ENCODE results near the gene MRPL24. TPM values are rescaled to one million over a fixed set of nuclear protein-coding genes. Genes with fewer than 3 reads are reported as not detected.

Gene MRPL24
- total RNA-seq, 1 donor from 2014 or later, result 60.3 TPM

DNA sequence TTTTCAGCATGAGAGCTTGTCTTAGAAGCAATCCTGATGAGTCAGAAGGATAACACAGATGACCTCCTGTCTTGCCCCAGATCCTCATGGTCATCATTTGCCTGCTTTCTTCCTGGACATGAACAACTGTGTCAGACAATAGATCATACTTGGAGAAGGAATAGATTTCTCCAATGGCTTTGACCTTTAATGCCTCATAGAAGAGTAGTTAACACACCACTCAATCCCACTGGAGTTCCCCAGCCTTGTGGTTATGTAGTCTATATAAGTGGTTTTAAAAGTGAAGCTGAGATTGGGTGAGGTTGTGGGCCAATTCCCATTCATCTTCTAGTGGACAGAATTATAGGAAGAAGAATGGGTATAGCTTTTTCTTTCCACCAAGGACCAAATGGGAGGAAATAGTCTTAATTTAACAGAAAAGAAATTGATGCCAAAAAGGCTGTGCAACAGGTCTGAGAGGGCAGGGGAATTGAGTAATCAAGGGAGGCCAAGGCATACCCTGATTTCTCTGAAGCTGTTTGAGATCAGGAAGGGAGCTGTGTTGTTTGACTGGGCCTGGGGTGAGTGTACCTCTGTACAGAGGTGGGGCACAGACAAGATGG, 40.8 kb upstream of the MRPL24 start:
- DNase-seq (ENCODE audit: low read depth) (no peak), FAIRE-seq (no peak)
- Histone ChIP-seq H3K36me3 (ENCODE audit: control insufficient read depth, insufficient read depth, low read length) (peaks cover 10% of the 10 kb centered on the region), H3K4me3 (ENCODE audit: low read depth, low read length) (no peak overlapping the region), H3K27me3 (ENCODE audit: control insufficient read depth, insufficient read depth, low read length) (no peaks in the 10 kb centered on the region)
- TF ChIP-seq, protein P1, sequence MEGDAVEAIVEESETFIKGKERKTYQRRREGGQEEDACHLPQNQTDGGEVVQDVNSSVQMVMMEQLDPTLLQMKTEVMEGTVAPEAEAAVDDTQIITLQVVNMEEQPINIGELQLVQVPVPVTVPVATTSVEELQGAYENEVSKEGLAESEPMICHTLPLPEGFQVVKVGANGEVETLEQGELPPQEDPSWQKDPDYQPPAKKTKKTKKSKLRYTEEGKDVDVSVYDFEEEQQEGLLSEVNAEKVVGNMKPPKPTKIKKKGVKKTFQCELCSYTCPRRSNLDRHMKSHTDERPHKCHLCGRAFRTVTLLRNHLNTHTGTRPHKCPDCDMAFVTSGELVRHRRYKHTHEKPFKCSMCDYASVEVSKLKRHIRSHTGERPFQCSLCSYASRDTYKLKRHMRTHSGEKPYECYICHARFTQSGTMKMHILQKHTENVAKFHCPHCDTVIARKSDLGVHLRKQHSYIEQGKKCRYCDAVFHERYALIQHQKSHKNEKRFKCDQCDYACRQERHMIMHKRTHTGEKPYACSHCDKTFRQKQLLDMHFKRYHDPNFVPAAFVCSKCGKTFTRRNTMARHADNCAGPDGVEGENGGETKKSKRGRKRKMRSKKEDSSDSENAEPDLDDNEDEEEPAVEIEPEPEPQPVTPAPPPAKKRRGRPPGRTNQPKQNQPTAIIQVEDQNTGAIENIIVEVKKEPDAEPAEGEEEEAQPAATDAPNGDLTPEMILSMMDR (IDR thresholded peaks at IDR 0.05; ENCODE audit: insufficient read depth, low read length, severe bottlenecking), result no peak

- no peak overlapping the region for H3K4me3 ChIP-seq (ENCODE audit: low read depth, low read length)
- DNase-seq (ENCODE audit: low read depth), result no peak
- H3K36me3 ChIP-seq (ENCODE audit: control insufficient read depth, insufficient read depth, low read length), result peaks cover 5% of the 10 kb centered on the region
- H3K27me3 ChIP-seq (ENCODE audit: control insufficient read depth, insufficient read depth, low read length), result no peaks in the 10 kb centered on the region
- FAIRE-seq, result no peak
- TF ChIP-seq, protein P1 (IDR thresholded peaks at IDR 0.05; ENCODE audit: insufficient read depth, low read length, severe bottlenecking), result no peak
These were observed 36.7 kb upstream of the MRPL24 start for GRCh38 chr1:156777573-156777972.

GRCh38 chr1:156776942-156777341, 36.1 kb upstream of the MRPL24 start:
- DNase-seq (ENCODE audit: low read depth), result no peak
- Histone ChIP-seq H3K36me3 (ENCODE audit: control insufficient read depth, insufficient read depth, low read length) (peaks cover 4% of the 10 kb centered on the region), H3K4me3 (ENCODE audit: low read depth, low read length) (no peak overlapping the region), H3K27me3 (ENCODE audit: control insufficient read depth, insufficient read depth, low read length) (no peaks in the 10 kb centered on the region)
- no peak for FAIRE-seq
- TF ChIP-seq, protein P1 (IDR thresholded peaks at IDR 0.05; ENCODE audit: insufficient read depth, low read length, severe bottlenecking), result no peak

GRCh38 chr1:156775799-156776198, 34.9 kb upstream of the MRPL24 start:
- Histone ChIP-seq H3K27me3 (ENCODE audit: control insufficient read depth, insufficient read depth, low read length) (no peaks in the 10 kb centered on the region), H3K4me3 (ENCODE audit: low read depth, low read length) (no peak overlapping the region), H3K36me3 (ENCODE audit: control insufficient read depth, insufficient read depth, low read length) (peaks cover 6% of the 10 kb centered on the region)
- TF ChIP-seq, protein P1 (IDR thresholded peaks at IDR 0.05; ENCODE audit: insufficient read depth, low read length, severe bottlenecking), result no peak
- DNase-seq (ENCODE audit: low read depth) (no peak), FAIRE-seq (no peak)

- Histone ChIP-seq H3K36me3 (ENCODE audit: control insufficient read depth, insufficient read depth, low read length) (peaks cover 6% of the 10 kb centered on the region), H3K4me3 (ENCODE audit: low read depth, low read length) (no peak overlapping the region), H3K27me3 (ENCODE audit: control insufficient read depth, insufficient read depth, low read length) (no peaks in the 10 kb centered on the region)
- TF ChIP-seq, protein P1 (IDR thresholded peaks at IDR 0.05; ENCODE audit: insufficient read depth, low read length, severe bottlenecking), result no peak
- DNase-seq (ENCODE audit: low read depth) (no peak), FAIRE-seq (no peak)
These were observed 32.7 kb upstream of the MRPL24 start for GRCh38 chr1:156773607-156774006.

Data from bronchial epithelial cell (primary cell).